Stimulated activated memory B cell treated with anti-CD40 and anti-IgM and Interleukin-4, amounts not matched to agents 10 μg/mL and 1 μg/mL and 100 μg/mL, for 72 hours (primary cell): Measurements from ENCODE around the gene DUSP22.
"Not testable (repeated sequence)": the region's sequence is repeated elsewhere in the genome, so short reads cannot be mapped to it uniquely, and the experiment has no call there.

Source experiments
- ATAC-seq: fragments of 150-1000 bp; cut with Tn5 transposase; 2 replicates; pipeline ENCODE4 v1.10.0; 2021
- H3K27ac Mint-ChIP-seq: one replicate; pipeline ENCODE4 v1.8.0; 2022; ENCODE audit warnings: mild to moderate bottlenecking, mixed read lengths
- H3K27me3 Mint-ChIP-seq: one replicate; pipeline ENCODE4 v1.8.0; 2022; ENCODE audit warnings: mixed read lengths
- H3K36me3 Mint-ChIP-seq: one replicate; pipeline ENCODE4 v1.8.0; 2022; ENCODE audit warnings: mixed read lengths
- H3K4me1 Mint-ChIP-seq: one replicate; pipeline ENCODE4 v1.8.0; 2022; ENCODE audit warnings: mixed read lengths
- H3K4me3 Mint-ChIP-seq: one replicate; pipeline ENCODE4 v1.8.0; 2022; ENCODE audit warnings: mild to moderate bottlenecking, moderate library complexity, mixed read lengths
- H3K9me3 Mint-ChIP-seq: one replicate; pipeline ENCODE4 v1.8.0; 2022; ENCODE audit warnings: mixed read lengths

The DUSP22 gene, protein sequence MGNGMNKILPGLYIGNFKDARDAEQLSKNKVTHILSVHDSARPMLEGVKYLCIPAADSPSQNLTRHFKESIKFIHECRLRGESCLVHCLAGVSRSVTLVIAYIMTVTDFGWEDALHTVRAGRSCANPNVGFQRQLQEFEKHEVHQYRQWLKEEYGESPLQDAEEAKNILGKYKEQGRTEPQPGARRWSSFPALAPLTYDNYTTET

DNA sequence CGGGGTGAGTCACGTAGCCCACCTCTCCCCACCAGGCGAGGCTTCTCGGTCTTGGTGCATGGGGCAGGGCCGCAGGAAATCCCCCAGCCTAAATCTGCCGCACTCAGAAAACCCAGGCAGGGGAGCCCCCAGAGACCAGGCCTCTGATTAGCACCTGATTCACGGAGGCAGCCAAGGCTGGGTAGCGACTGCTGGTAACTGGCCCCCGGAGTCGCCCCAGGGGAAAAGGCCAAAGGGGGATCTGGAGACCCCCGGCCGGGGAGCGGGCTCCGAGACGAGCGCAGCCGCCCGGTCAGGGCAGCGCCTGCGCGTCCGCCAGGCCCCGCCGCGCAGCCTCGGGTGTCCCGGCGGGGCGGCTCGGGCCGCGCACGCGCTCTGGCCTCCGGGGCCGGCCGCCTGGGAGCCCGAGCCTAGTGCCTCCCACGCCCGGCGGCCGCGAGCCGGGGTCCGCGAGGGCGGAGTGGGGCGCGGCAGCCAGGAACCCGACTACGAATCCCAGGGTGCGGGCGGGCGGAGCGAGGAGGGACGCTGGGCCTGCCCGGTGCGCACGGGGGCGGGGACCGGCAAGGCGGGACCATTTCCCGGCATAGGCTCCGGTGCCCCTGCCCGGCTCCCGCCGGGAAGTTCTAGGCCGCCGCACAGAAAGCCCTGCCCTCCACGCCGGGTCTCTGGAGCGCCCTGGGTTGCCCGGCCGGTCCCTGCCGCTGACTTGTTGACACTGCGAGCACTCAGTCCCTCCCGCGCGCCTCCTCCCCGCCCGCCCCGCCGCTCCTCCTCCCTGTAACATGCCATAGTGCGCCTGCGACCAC, at the start of gene DUSP22:
DUSP22 (plus strand) TSS at position 791 of the 809 bp plus-strand sequence. CDS start 53 bp downstream, outside the sequence.
- Mint-ChIP-seq H3K4me3 (peak within 1 kb of the TSS; percentile 90), H3K27ac (no peak within 1 kb of the TSS), H3K9me3 (no peaks in the 10 kb centered on the region), H3K36me3 (peaks cover 10% of the 10 kb centered on the region), H3K27me3 (no peaks in the 10 kb centered on the region), H3K4me1 (peaks cover 65% of the 10 kb centered on the region)
- peak; percentile 80 for ATAC-seq

DNA sequence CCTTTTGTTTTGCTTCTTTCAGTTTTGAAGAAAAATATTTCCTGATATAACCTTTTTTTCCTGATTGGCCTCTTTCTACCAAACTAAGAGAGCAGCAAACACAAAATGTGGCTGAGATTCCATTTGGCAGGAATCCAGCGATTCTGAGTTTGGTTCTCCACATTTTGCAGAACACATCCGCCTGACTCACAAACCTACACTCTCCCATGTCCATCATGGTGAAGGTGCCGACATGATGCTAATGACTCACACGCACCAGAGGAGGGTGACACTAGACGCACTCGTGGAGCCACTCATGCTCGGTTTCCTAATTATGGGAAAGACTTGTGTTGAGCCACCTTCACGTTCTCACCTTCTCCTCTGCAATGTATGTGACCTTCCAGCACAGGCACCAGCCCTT, 45.9 kb upstream of the DUSP22 start:
- no peak for ATAC-seq
- no peaks in the 10 kb centered on the region for H3K27me3 Mint-ChIP-seq
- H3K9me3 Mint-ChIP-seq = no peaks in the 10 kb centered on the region
- H3K4me1 Mint-ChIP-seq = peaks cover 16% of the 10 kb centered on the region
- H3K36me3 Mint-ChIP-seq = no peaks in the 10 kb centered on the region
- no peak overlapping the region for H3K27ac Mint-ChIP-seq
- no peak overlapping the region for H3K4me3 Mint-ChIP-seq

DNA sequence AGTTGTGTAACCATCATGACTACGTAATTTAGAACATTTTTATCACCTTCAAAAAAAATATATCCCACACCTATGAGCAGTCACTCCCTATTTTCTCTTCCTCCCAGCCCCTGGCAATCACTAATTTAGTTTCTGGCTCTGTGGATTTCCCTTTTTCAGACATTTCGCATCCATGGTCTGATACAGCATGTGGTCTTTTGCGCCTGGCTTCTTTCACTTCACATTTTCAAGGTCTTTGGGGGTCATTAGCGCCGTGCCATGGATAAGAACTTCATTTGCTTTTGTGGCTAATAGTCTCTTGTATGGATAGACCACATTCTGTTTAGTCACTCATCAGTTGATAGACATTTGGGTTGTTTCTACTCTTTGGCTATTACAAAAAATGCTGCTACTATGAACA, 44.9 kb upstream of the DUSP22 start:
- Mint-ChIP-seq H3K36me3 (no peaks in the 10 kb centered on the region), H3K27ac (no peak overlapping the region), H3K9me3 (no peaks in the 10 kb centered on the region), H3K4me3 (no peak overlapping the region), H3K4me1 (peaks cover 26% of the 10 kb centered on the region), H3K27me3 (no peaks in the 10 kb centered on the region)
- no peak for ATAC-seq

DNA sequence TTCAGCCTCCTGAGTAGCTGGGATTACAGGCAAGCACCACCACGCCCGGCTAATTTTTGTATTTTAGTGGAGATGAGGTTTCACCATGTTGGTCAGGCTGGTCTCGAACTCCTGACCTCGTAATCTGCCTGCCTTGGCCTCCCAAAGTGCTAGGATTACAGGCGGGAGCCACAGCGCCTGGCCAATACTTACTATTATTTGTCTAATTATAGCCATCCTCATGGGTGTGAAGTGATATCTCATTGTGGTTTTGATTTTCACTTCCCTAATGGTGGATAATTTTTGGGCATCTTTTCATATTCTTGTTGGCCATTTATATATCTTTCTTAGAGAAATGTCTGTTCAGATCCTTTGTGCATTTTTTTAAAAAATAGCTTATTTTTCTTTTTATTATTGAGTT, 44.2 kb upstream of the DUSP22 start:
- H3K36me3 Mint-ChIP-seq, ATAC-seq, H3K27me3 Mint-ChIP-seq, H3K9me3 Mint-ChIP-seq, H3K4me3 Mint-ChIP-seq, H3K27ac Mint-ChIP-seq: not testable (repeated sequence)
- peaks cover 33% of the 10 kb centered on the region for H3K4me1 Mint-ChIP-seq

DNA sequence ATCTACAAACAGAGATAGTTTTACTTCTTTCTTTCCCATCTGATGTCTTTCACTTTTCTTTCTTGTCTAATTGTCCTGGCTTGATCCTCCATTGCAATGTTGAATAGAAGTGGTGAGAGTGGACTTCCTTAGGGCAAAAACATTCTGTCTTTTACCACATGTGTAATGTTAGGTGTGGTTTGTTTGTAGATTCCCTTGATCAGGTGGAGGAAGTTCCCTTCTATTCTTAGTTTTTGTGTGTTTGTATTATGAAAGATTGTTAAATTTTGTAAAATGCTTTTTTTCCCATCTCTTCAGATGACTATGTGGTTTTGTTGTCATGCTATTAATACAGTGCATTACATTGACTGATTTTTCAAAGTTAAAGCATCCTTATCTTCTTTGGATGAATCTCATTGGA, 41.6 kb upstream of the DUSP22 start:
- Mint-ChIP-seq H3K27me3 (no peaks in the 10 kb centered on the region), H3K9me3 (no peaks in the 10 kb centered on the region), H3K4me1 (peaks cover 57% of the 10 kb centered on the region), H3K36me3 (no peaks in the 10 kb centered on the region), H3K27ac (no peak overlapping the region), H3K4me3 (no peak overlapping the region)
- ATAC-seq = no peak

DNA sequence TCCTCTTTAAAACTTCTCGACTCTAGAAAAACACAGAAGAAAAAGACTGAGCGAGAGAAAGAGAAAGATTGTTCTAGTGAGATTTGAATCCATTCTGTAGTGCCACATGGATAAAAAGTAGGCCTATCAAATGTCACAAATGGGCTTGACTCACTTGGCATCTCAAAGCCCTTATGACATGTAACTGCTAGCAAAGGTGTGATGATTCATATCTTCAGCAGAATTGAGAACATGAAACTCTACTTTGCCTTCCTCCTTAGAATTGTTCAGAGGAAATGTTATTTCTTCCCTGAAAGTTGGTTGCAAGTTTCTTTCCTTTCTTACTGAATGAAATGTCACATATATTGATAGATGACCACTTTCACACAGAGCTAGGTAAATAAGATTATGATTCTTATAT, 40.4 kb upstream of the DUSP22 start:
- H3K4me3 Mint-ChIP-seq = no peak overlapping the region
- no peaks in the 10 kb centered on the region for H3K9me3 Mint-ChIP-seq
- no peaks in the 10 kb centered on the region for H3K36me3 Mint-ChIP-seq
- H3K27ac Mint-ChIP-seq = peak overlapping the region; percentile 82
- no peaks in the 10 kb centered on the region for H3K27me3 Mint-ChIP-seq
- ATAC-seq = peak; percentile 75
- peaks cover 58% of the 10 kb centered on the region for H3K4me1 Mint-ChIP-seq

DNA sequence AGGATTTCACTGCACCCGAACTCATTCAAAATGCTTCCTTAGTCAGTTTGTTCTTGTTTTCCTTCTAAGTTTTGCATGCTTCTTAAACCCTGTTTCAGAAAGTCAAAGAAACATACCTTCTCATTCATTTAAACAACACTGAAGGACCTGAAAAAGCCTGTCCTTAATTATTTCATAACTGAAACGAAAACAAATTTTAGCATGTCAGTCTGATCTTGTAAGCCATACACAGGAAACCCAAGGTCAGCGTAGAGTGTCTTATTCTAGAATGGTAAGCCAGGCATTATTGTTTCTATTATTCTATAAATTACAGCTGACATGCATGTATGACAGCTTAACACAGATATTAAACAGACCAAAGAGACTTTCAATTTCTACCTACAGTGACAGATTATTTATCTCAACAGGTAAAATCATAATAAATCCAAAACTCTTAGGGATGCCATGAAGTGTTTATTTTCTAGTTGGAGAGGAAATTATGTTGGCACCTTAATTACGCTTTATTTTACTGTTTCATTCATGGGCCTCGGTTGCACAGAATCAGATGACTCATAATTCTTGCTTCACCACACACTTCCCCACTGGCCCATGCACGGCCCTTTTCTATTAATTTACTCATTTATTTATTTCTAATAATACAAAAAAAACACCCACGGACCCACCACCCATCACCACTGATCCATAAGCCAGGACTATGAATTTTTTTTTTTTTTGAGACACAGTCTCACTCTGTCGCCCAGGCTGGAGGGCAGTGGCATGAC, 39.3 kb upstream of the DUSP22 start:
- H3K4me1 Mint-ChIP-seq = peaks cover 68% of the 10 kb centered on the region
- H3K27ac Mint-ChIP-seq = no peak overlapping the region
- ATAC-seq = no peak

DNA sequence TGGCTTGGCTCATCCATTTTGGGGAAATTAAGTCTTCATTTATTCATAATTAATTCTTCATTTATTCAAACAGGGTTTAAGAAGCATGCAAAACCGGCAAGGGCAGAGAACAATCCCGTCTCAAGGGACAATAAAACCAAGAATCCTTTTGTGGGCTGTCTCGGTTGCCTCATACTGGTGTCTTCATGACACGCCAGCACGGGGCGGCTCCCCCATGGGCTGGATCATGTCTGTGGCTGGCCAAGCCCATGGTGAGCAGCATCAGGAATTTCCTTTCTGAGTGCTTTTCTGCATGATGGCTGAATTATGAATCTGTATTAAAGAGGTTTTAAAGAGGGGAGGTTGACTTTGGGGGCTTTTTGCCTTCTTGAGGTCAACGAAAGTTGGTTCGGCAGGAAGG, 38.3 kb upstream of the DUSP22 start:
- H3K27me3 Mint-ChIP-seq = no peaks in the 10 kb centered on the region
- peak overlapping the region; percentile 51 for H3K27ac Mint-ChIP-seq
- H3K9me3 Mint-ChIP-seq = peaks cover 3% of the 10 kb centered on the region
- no peak overlapping the region for H3K4me3 Mint-ChIP-seq
- H3K36me3 Mint-ChIP-seq = no peaks in the 10 kb centered on the region
- no peak for ATAC-seq
- H3K4me1 Mint-ChIP-seq = peaks cover 77% of the 10 kb centered on the region

More for the DNA sequence above, 39.3 kb upstream of the DUSP22 start:
- Mint-ChIP-seq H3K27me3 (no peaks in the 10 kb centered on the region), H3K4me3 (no peak overlapping the region), H3K36me3 (no peaks in the 10 kb centered on the region), H3K9me3 (no peaks in the 10 kb centered on the region)

GRCh38 chr6:255041-255750, 37.1 kb upstream of the DUSP22 start:
- H3K27me3 Mint-ChIP-seq = no peaks in the 10 kb centered on the region
- H3K4me1 Mint-ChIP-seq = peaks cover 84% of the 10 kb centered on the region
- H3K9me3 Mint-ChIP-seq = peaks cover 5% of the 10 kb centered on the region
- ATAC-seq = no peak
- H3K27ac Mint-ChIP-seq = no peak overlapping the region
- no peak overlapping the region for H3K4me3 Mint-ChIP-seq
- H3K36me3 Mint-ChIP-seq = no peaks in the 10 kb centered on the region

- no peaks in the 10 kb centered on the region for H3K36me3 Mint-ChIP-seq
- no peak for ATAC-seq
- H3K4me3 Mint-ChIP-seq = no peak overlapping the region
- H3K9me3 Mint-ChIP-seq = peaks cover 5% of the 10 kb centered on the region
- no peaks in the 10 kb centered on the region for H3K27me3 Mint-ChIP-seq
- H3K4me1 Mint-ChIP-seq = peaks cover 85% of the 10 kb centered on the region
- H3K27ac Mint-ChIP-seq = no peak overlapping the region
Observed at GRCh38 chr6:255751-256083, 36.6 kb upstream of the DUSP22 start.

DNA sequence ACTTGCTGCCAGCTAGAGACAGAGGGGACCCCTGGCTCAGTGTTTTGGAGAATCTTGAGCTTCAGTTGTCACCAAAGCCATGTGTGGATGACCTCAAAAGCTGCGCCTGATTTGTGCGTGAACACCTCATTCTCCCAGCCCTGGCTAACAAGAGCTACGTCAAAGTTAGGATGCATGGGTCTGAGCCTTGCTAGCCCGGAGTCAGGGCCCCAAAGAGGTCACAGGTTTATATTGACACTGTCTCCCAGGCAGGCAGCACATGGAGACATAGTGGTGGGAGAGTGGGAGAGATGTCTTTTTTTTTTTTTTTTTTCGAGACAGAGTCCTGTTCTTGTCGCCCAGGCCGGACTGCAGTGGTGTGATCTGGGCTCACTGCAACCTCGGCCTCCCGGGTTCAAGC, 36.1 kb upstream of the DUSP22 start:
- Mint-ChIP-seq H3K27me3 (no peaks in the 10 kb centered on the region), H3K4me3 (no peak overlapping the region), H3K27ac (no peak overlapping the region), H3K36me3 (no peaks in the 10 kb centered on the region), H3K9me3 (peaks cover 5% of the 10 kb centered on the region), H3K4me1 (peaks cover 85% of the 10 kb centered on the region)
- no peak for ATAC-seq

GRCh38 chr6:257031-257725, 35.1 kb upstream of the DUSP22 start:
- H3K36me3 Mint-ChIP-seq = no peaks in the 10 kb centered on the region
- peaks cover 76% of the 10 kb centered on the region for H3K4me1 Mint-ChIP-seq
- no peak overlapping the region for H3K4me3 Mint-ChIP-seq
- no peak for ATAC-seq
- H3K27ac Mint-ChIP-seq = peak overlapping the region; percentile 51
- H3K9me3 Mint-ChIP-seq = peaks cover 5% of the 10 kb centered on the region
- no peaks in the 10 kb centered on the region for H3K27me3 Mint-ChIP-seq

GRCh38 chr6:257774-258173, 34.5 kb upstream of the DUSP22 start:
- H3K27ac Mint-ChIP-seq = peak overlapping the region; percentile 51
- peak; percentile 89 for ATAC-seq

DNA sequence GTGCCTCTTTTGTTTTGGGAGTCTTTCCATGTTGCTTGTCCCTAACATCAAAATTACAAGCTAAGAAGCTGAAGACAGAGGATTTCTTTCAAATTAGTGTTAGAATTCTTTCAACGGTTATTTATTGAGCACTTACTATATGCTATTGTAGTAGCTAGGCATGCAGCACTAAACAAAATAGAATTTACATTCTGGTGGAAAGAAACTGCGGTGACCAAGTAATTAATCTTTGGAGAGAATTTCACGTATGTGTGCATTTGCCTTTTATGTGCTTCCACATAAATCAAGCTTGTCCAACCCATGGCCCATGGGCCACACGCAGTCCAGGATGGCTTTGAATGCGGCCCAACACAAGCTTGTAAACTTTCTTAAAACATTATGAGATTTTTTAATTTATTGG, 33.0 kb upstream of the DUSP22 start:
- H3K4me3 Mint-ChIP-seq = no peak overlapping the region

More at GRCh38 chr6:257774-258173, 34.5 kb upstream of the DUSP22 start:
- peaks cover 5% of the 10 kb centered on the region for H3K9me3 Mint-ChIP-seq
- H3K4me1 Mint-ChIP-seq = peaks cover 75% of the 10 kb centered on the region
- no peaks in the 10 kb centered on the region for H3K27me3 Mint-ChIP-seq
- no peaks in the 10 kb centered on the region for H3K36me3 Mint-ChIP-seq
- no peak overlapping the region for H3K4me3 Mint-ChIP-seq

More for the DNA sequence above, 33.0 kb upstream of the DUSP22 start:
- H3K27ac Mint-ChIP-seq = peak overlapping the region; percentile 68
- H3K9me3 Mint-ChIP-seq = peaks cover 5% of the 10 kb centered on the region
- no peak for ATAC-seq
- peaks cover 69% of the 10 kb centered on the region for H3K4me1 Mint-ChIP-seq
- H3K27me3 Mint-ChIP-seq = no peaks in the 10 kb centered on the region
- no peaks in the 10 kb centered on the region for H3K36me3 Mint-ChIP-seq
